HG03558 (cell line): ENCODE data around the gene DPP7.
"Not testable (repeated sequence)": the region's sequence is repeated elsewhere in the genome, so short reads cannot be mapped to it uniquely, and the experiment has no call there.

Experiments used
- ATAC-seq: cut with Tn5 transposase; IDR thresholded peaks from one replicate; pipeline ENCODE4 v1.9.1; 2021; ENCODE audit warnings: moderate number of reproducible peaks; ENCODE audit not compliant: unreplicated experiment; ENCODE audit errors: extremely low read depth

The DPP7 gene

GRCh38 chr9:137148661-137149060 lies 34.1 kb upstream of the DPP7 start:
- ATAC-seq, result no peak

GRCh38 chr9:137148242-137148641 lies 33.7 kb upstream of the DPP7 start:
- ATAC-seq, result no peak

GRCh38 chr9:137147793-137148160 lies 33.2 kb upstream of the DPP7 start:
- ATAC-seq, result no peak

- ATAC-seq, result no peak
Measured at GRCh38 chr9:137147091-137147792, 32.7 kb upstream of the DPP7 start.

- no peak for ATAC-seq
Measured at GRCh38 chr9:137146527-137146918, 32.0 kb upstream of the DPP7 start.

- no peak for ATAC-seq
Measured at GRCh38 chr9:137145731-137146526, 31.4 kb upstream of the DPP7 start.

- ATAC-seq, result no peak
Measured at GRCh38 chr9:137143459-137143858, 28.9 kb upstream of the DPP7 start.

- no peak for ATAC-seq
Measured at GRCh38 chr9:137141976-137142936, 27.7 kb upstream of the DPP7 start.

GRCh38 chr9:137141050-137141810 lies 26.7 kb upstream of the DPP7 start:
- ATAC-seq, result no peak

GRCh38 chr9:137140151-137141012 lies 25.8 kb upstream of the DPP7 start:
- ATAC-seq, result no peak

GRCh38 chr9:137139468-137140150 lies 25.1 kb upstream of the DPP7 start:
- no peak for ATAC-seq

GRCh38 chr9:137138722-137139467 lies 24.4 kb upstream of the DPP7 start, which contains the start of gene GRIN1:
Gene GRIN1 (plus strand): TSS chr9:137139154. CDS start chr9:137139487, 333 bp downstream.
- ATAC-seq, result no peak

- no peak for ATAC-seq
Measured at GRCh38 chr9:137138058-137138721, 23.7 kb upstream of the DPP7 start.

GRCh38 chr9:137136881-137137607 lies 22.5 kb upstream of the DPP7 start:
- ATAC-seq, result no peak

- ATAC-seq, result no peak
Measured at GRCh38 chr9:137136261-137136880, 21.8 kb upstream of the DPP7 start.

GRCh38 chr9:137135154-137135553 lies 20.6 kb upstream of the DPP7 start:
- ATAC-seq, result not testable (repeated sequence)
